Glutamatergic neuron (in vitro differentiated cells): ENCODE results near the gene LRRC8C. TPM values are rescaled to one million over a fixed set of nuclear protein-coding genes. Genes with fewer than 3 reads are reported as not detected.

Source experiments
- DNase-seq: peaks from one replicate; pipeline ENCODE4 v3.0.0; 2022
- H3K27ac Mint-ChIP-seq: one replicate; pipeline ENCODE4 v1.8.0; 2020; ENCODE audit warnings: mild to moderate bottlenecking, mixed read lengths, inconsistent platforms; ENCODE audit not compliant: unreplicated experiment
- H3K27me3 Mint-ChIP-seq: one replicate; pipeline ENCODE4 v1.8.0; 2020; ENCODE audit warnings: mild to moderate bottlenecking, moderate library complexity, mixed read lengths, inconsistent platforms; ENCODE audit not compliant: unreplicated experiment
- H3K36me3 Mint-ChIP-seq: one replicate; pipeline ENCODE4 v1.8.0; 2020; ENCODE audit warnings: mild to moderate bottlenecking, mixed read lengths, inconsistent platforms; ENCODE audit not compliant: unreplicated experiment
- H3K4me1 Mint-ChIP-seq: one replicate; pipeline ENCODE4 v1.8.0; 2020; ENCODE audit warnings: mild to moderate bottlenecking, low read depth, mixed read lengths, inconsistent platforms; ENCODE audit not compliant: unreplicated experiment
- H3K4me3 Mint-ChIP-seq: one replicate; pipeline ENCODE4 v1.8.0; 2020; ENCODE audit warnings: mild to moderate bottlenecking, mixed read lengths, inconsistent platforms; ENCODE audit not compliant: unreplicated experiment
- H3K9me3 Mint-ChIP-seq: one replicate; pipeline ENCODE4 v1.8.0; 2020; ENCODE audit warnings: mild to moderate bottlenecking, moderate library complexity, mixed read lengths, inconsistent platforms; ENCODE audit not compliant: unreplicated experiment
- CTCF ChIP-seq: fragments of 200-600 bp; sonication (generic); IDR thresholded peaks from one replicate; pipeline ENCODE4 v1.5.0; 2021; ENCODE audit not compliant: partially characterized antibody, unreplicated experiment
- total RNA-seq: library from RNA; stranded (reverse); fragmentation: NEBNext Ultra II Directional; extraction: Animal tissue kit (Norgen Biotek cat#: 25700); gene quantifications from one replicate; pipeline ENCODE4 v1.2.1, GENCODE V29; 2021; ENCODE audit not compliant: unreplicated experiment

LRRC8C gene
- total RNA-seq, 1 donor from 2014 or later = 2.6 TPM

- TF ChIP-seq CTCF = no peak
- no peaks in the 10 kb centered on the region for H3K36me3 Mint-ChIP-seq
- no peak for DNase-seq
- no peaks in the 10 kb centered on the region for H3K27me3 Mint-ChIP-seq
- H3K4me1 Mint-ChIP-seq = no peaks in the 10 kb centered on the region
- H3K4me3 Mint-ChIP-seq = no peak overlapping the region
- H3K9me3 Mint-ChIP-seq = no peaks in the 10 kb centered on the region
- no peak overlapping the region for H3K27ac Mint-ChIP-seq
These were observed 104.2 kb downstream of the LRRC8C start for GRCh38 chr1:89736937-89737733.

- Mint-ChIP-seq H3K4me1 (no peaks in the 10 kb centered on the region), H3K27me3 (no peaks in the 10 kb centered on the region), H3K9me3 (no peaks in the 10 kb centered on the region), H3K36me3 (no peaks in the 10 kb centered on the region), H3K4me3 (no peak overlapping the region), H3K27ac (no peak overlapping the region)
- TF ChIP-seq CTCF = no peak
- DNase-seq = no peak
These were observed 105.1 kb downstream of the LRRC8C start for GRCh38 chr1:89737985-89738510.

GRCh38 chr1:89739013-89739843 lies 106.3 kb downstream of the LRRC8C start:
- Mint-ChIP-seq H3K27ac (no peak overlapping the region), H3K4me3 (no peak overlapping the region), H3K9me3 (no peaks in the 10 kb centered on the region), H3K36me3 (no peaks in the 10 kb centered on the region), H3K27me3 (no peaks in the 10 kb centered on the region), H3K4me1 (no peaks in the 10 kb centered on the region)
- DNase-seq = no peak
- no peak for TF ChIP-seq CTCF

- Mint-ChIP-seq H3K27ac (no peak overlapping the region), H3K27me3 (no peaks in the 10 kb centered on the region), H3K36me3 (no peaks in the 10 kb centered on the region), H3K4me1 (no peaks in the 10 kb centered on the region), H3K4me3 (no peak overlapping the region), H3K9me3 (no peaks in the 10 kb centered on the region)
- no peak for DNase-seq
- TF ChIP-seq CTCF = no peak
These were observed 106.9 kb downstream of the LRRC8C start for GRCh38 chr1:89739844-89740216.

GRCh38 chr1:89743788-89744187 lies 110.9 kb downstream of the LRRC8C start:
- no peak overlapping the region for H3K27ac Mint-ChIP-seq
- H3K36me3 Mint-ChIP-seq = peaks cover 7% of the 10 kb centered on the region
- H3K27me3 Mint-ChIP-seq = no peaks in the 10 kb centered on the region
- no peaks in the 10 kb centered on the region for H3K4me1 Mint-ChIP-seq
- TF ChIP-seq CTCF = no peak
- no peak for DNase-seq
- H3K9me3 Mint-ChIP-seq = no peaks in the 10 kb centered on the region
- no peak overlapping the region for H3K4me3 Mint-ChIP-seq
